GM12878 (cell line): ENCODE results near the gene ITCH. TPM values are rescaled to one million over a fixed set of nuclear protein-coding genes. Genes with fewer than 3 reads are reported as not detected.

Source experiments
- BMI1 ChIP-seq: fragments of 450-650 bp; IDR thresholded peaks from 2 replicates; pipeline ENCODE4 v1.6.1; 2016; ENCODE audit warnings: mild to moderate bottlenecking, moderate library complexity, borderline replicate concordance
- HCFC1 ChIP-seq: fragments of 150-350 bp; IDR thresholded peaks from 2 replicates; pipeline ENCODE4 v1.6.1; 2014; ENCODE audit warnings: low read length
- NFYA ChIP-seq: IDR thresholded peaks from 2 replicates; pipeline ENCODE4 v1.6.1; 2011; ENCODE audit warnings: low read depth, mild to moderate bottlenecking, low read length, improper control_type of control experiment, borderline replicate concordance
- NR2C1 ChIP-seq: fragments of 450-650 bp; IDR thresholded peaks from 2 replicates; pipeline ENCODE4 v1.6.1; 2017; ENCODE audit warnings: antibody characterized with exemption, mild to moderate bottlenecking, moderate library complexity
- POU2F2 ChIP-seq: IDR thresholded peaks from 3 replicates; pipeline ENCODE4 v1.6.1; 2011; ENCODE audit warnings: low read depth, mild to moderate bottlenecking, low read length, borderline replicate concordance
- RCOR1 ChIP-seq: conservative IDR thresholded peaks from 2 replicates; pipeline ENCODE4 v1.6.1; 2012; ENCODE audit warnings: low read depth, low read length, improper control_type of control experiment
- SP1 ChIP-seq: IDR thresholded peaks from one replicate; pipeline ENCODE4 v1.6.1; 2011; ENCODE audit warnings: low read depth, low read length
- SPI1 ChIP-seq: IDR thresholded peaks from 2 replicates; pipeline ENCODE4 v1.6.1; 2011; ENCODE audit warnings: low read depth, mild to moderate bottlenecking, low read length, moderate library complexity, borderline replicate concordance; ENCODE audit not compliant: insufficient read depth
- TCF3 ChIP-seq: IDR thresholded peaks from 2 replicates; pipeline ENCODE4 v1.6.1; 2012; ENCODE audit warnings: low read depth, mild to moderate bottlenecking, low read length, borderline replicate concordance; ENCODE audit not compliant: insufficient read depth
- ZZZ3 ChIP-seq: IDR thresholded peaks from 2 replicates; pipeline ENCODE4 v1.6.1; 2011; ENCODE audit warnings: low read depth; ENCODE audit not compliant: control insufficient read depth, insufficient read length
- polyA plus RNA-seq, 11 experiments: library from polyadenylated mRNA; depleted of rRNA in 4 of 11; unstranded in 6 of 11; stranded (reverse) in 5 of 11; fragments of >200 nt; fragmentation: Nextera tagmentation in 4 of 11; fragmentation: Illumina TruSeq in 1 of 11; extraction: Ambion mirVana in 4 of 11; extraction: Trizol in 1 of 11; gene quantifications; 1 replicate in 1 of 11; 2 replicates in 10 of 11; pipeline versions ENCODE4 v1.2.1 to v1.2.3, GENCODE V29; 2011 to 2016; ENCODE audit warnings: inconsistent platforms in 2 of 11, missing spikeins in 2 of 11, low read depth in 1 of 11
- total RNA-seq, 4 experiments: library from RNA; depleted of rRNA in 3 of 4; stranded (reverse); fragments of >200 nt in 3 of 4; fragmentation: Illumina TruSeq in 1 of 4; extraction: Trizol in 1 of 4; gene quantifications; 2 replicates each; pipeline versions ENCODE4 v1.2.1 to v1.2.3, GENCODE V29; 2013 to 2021
- TF ChIP-seq, protein P1 (sequence below): fragments of 450-650 bp; IDR thresholded peaks from 2 replicates; pipeline ENCODE4 v1.6.1; 2017; ENCODE audit warnings: mild to moderate bottlenecking, moderate library complexity
- TF ChIP-seq, protein P2 (sequence below): IDR thresholded peaks from 2 replicates; pipeline ENCODE4 v1.6.1; 2011; ENCODE audit warnings: mild to moderate bottlenecking, low read depth, low read length, moderate library complexity; ENCODE audit not compliant: insufficient replicate concordance
- TF ChIP-seq, protein P3 (sequence below): IDR thresholded peaks from 2 replicates; pipeline ENCODE4 v1.6.1; 2011; ENCODE audit warnings: low read depth, mild to moderate bottlenecking, low read length, moderate library complexity, borderline replicate concordance; ENCODE audit errors: extremely low read depth
- TF ChIP-seq, protein P4 (sequence below): fragments of 450-650 bp; IDR thresholded peaks from 2 replicates; pipeline ENCODE4 v1.6.1; 2018; ENCODE audit warnings: mild to moderate bottlenecking, low read depth, moderate library complexity; ENCODE audit not compliant: partially characterized antibody

Gene ITCH
- total and polyA plus RNA-seq, 10 of the 15 experiments (the other 5 are each of a cell fraction or from before 2014, with no cell fraction given) = 7.5 to 46.1 (median 21.5) TPM

DNA sequence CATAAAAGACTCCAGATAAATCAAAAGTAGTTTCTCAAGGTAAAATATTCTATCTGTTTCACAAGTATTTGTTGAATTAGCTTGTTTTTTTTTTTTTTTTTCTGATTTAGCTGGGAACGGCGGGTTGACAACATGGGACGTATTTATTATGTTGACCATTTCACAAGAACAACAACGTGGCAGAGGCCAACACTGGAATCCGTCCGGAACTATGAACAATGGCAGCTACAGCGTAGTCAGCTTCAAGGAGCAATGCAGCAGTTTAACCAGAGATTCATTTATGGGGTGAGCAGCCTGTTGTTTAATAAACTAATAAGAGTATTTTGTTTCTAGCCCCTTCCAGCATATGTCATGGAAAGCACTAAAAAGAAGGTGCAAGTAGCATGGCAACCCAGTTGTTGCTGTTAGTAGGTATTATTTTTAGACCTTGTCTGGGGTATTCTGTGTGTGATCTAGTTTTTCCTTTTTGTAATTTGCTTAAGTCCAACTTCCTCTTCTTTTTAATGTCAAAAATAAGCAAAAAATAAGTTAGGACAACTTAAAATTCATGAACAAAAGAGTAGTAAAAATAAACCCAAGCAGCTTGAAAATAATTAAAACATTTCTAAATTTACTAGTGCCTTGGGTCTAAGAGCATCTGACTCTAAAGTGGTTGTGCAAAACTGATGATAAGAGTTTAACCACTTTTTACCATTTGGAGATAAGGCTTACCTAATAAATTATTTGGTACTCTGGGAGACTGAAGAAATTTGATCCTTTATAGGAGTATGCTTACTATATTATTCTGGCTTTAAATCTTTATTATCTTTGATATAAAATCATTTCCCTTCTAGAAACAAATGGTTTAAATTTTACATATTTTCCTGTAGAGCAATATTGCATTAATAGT lies 82.3 kb downstream of the ITCH start (continued):
- TF ChIP-seq, protein P1, sequence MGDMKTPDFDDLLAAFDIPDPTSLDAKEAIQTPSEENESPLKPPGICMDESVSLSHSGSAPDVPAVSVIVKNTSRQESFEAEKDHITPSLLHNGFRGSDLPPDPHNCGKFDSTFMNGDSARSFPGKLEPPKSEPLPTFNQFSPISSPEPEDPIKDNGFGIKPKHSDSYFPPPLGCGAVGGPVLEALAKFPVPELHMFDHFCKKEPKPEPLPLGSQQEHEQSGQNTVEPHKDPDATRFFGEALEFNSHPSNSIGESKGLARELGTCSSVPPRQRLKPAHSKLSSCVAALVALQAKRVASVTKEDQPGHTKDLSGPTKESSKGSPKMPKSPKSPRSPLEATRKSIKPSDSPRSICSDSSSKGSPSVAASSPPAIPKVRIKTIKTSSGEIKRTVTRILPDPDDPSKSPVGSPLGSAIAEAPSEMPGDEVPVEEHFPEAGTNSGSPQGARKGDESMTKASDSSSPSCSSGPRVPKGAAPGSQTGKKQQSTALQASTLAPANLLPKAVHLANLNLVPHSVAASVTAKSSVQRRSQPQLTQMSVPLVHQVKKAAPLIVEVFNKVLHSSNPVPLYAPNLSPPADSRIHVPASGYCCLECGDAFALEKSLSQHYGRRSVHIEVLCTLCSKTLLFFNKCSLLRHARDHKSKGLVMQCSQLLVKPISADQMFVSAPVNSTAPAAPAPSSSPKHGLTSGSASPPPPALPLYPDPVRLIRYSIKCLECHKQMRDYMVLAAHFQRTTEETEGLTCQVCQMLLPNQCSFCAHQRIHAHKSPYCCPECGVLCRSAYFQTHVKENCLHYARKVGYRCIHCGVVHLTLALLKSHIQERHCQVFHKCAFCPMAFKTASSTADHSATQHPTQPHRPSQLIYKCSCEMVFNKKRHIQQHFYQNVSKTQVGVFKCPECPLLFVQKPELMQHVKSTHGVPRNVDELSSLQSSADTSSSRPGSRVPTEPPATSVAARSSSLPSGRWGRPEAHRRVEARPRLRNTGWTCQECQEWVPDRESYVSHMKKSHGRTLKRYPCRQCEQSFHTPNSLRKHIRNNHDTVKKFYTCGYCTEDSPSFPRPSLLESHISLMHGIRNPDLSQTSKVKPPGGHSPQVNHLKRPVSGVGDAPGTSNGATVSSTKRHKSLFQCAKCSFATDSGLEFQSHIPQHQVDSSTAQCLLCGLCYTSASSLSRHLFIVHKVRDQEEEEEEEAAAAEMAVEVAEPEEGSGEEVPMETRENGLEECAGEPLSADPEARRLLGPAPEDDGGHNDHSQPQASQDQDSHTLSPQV = no peak
- TF ChIP-seq TCF3 (no peak), POU2F2 (no peak), SP1 (no peak), RCOR1 (no peak), NFYA (no peak), HCFC1 (no peak), ZZZ3 (no peak), SPI1 (no peak), BMI1 (no peak), NR2C1 (no peak)
- TF ChIP-seq, protein P2, sequence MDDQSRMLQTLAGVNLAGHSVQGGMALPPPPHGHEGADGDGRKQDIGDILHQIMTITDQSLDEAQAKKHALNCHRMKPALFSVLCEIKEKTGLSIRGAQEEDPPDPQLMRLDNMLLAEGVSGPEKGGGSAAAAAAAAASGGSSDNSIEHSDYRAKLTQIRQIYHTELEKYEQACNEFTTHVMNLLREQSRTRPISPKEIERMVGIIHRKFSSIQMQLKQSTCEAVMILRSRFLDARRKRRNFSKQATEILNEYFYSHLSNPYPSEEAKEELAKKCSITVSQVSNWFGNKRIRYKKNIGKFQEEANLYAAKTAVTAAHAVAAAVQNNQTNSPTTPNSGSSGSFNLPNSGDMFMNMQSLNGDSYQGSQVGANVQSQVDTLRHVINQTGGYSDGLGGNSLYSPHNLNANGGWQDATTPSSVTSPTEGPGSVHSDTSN = no peak
- TF ChIP-seq, protein P3, sequence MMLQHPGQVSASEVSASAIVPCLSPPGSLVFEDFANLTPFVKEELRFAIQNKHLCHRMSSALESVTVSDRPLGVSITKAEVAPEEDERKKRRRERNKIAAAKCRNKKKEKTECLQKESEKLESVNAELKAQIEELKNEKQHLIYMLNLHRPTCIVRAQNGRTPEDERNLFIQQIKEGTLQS = no peak
- TF ChIP-seq, protein P4, sequence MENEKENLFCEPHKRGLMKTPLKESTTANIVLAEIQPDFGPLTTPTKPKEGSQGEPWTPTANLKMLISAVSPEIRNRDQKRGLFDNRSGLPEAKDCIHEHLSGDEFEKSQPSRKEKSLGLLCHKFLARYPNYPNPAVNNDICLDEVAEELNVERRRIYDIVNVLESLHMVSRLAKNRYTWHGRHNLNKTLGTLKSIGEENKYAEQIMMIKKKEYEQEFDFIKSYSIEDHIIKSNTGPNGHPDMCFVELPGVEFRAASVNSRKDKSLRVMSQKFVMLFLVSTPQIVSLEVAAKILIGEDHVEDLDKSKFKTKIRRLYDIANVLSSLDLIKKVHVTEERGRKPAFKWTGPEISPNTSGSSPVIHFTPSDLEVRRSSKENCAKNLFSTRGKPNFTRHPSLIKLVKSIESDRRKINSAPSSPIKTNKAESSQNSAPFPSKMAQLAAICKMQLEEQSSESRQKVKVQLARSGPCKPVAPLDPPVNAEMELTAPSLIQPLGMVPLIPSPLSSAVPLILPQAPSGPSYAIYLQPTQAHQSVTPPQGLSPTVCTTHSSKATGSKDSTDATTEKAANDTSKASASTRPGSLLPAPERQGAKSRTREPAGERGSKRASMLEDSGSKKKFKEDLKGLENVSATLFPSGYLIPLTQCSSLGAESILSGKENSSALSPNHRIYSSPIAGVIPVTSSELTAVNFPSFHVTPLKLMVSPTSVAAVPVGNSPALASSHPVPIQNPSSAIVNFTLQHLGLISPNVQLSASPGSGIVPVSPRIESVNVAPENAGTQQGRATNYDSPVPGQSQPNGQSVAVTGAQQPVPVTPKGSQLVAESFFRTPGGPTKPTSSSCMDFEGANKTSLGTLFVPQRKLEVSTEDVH = no peak
